Measurements from ENCODE around the gene GLOD5.

Gene GLOD5

DNA sequence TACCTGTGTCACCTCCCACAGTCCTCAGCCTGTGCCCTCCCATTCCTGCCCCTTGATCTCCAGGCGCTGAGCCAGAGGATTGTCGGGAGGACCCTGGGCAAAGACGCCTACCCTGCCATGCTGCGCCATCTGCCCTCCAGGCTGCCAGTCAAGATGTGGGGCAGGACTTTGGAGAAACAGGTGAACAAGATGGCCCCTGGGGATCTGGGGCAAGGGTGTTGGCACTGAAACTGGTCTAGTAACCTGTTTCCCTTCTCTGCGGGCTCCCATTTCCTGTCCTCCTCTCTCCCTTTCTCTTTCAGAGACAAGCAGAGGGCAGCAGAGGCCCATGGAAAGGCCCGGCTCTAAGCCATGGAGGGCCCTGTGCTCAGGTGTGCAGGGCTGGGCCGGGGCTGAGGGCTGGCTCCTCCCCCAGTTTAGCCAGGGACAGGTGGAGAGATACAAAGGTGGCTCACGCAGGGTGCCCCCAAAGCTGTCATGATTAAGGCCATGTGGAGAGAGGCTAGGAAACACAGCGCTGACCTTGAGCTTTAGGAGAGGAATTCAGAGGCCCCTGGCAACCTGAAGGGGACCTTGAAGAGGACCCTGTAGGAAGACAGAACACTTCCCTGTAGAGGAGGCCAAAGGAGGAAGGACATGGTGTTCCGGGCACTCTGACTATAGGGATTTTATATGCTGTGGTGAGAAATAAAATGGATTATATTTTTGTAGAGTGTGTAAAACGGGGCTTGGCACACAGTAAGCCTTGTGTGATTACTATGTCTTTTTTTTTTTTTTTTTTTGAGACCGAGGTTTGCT, at the start of gene GLOD5:
Gene GLOD5, plus strand, starts transcription at position 74 of the 798 bp plus-strand sequence. Its CDS starts 44 bp downstream, at position 118.
- DNase-seq (ENCODE audit: low spot score) = no peak

DNA sequence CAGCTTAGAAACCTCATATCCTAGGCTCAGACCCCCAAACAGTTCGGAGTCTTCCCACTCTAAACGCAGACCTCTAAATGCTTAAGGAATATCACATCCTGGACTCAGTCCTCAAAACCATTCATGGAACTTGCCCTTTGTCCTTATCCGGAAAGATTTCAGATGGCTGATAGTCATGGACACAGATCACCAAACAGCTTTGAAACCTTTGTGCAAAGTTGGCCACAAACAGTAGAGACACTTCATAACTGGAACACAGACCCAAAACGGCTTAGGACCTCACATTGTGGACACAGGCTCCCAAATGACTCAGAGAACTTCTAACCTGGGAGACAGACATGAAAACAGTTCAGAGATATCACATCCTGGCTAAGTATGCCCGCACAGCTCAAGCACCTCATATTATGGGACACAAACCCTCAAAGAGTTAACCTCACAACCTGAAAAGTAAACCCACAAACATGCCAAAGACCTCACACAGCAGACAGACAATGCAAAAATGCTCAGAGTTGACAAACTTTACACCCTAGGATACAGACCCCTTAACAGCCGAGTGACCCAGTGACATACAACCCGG, 49.5 kb upstream of the GLOD5 start:
- DNase-seq (ENCODE audit: low spot score) = no peak

DNA sequence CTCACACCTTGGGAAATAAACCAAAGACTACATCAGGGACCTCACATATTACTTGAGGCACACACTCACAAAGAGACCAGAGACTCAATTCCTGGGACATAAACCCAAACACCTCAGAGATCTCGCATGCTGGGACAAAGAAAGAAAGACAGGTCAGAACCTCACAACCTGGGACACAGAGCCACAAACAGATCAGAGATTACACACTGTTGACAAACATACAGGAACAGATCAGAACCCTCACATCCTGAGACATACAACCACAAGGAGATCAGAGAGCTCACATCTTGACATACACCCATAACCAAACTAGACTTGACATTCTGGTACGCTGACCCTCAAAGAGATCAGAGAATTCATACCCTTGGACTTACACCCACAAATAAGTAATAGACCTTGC, 47.7 kb upstream of the GLOD5 start:
- no peak for DNase-seq (ENCODE audit: low spot score)

DNA sequence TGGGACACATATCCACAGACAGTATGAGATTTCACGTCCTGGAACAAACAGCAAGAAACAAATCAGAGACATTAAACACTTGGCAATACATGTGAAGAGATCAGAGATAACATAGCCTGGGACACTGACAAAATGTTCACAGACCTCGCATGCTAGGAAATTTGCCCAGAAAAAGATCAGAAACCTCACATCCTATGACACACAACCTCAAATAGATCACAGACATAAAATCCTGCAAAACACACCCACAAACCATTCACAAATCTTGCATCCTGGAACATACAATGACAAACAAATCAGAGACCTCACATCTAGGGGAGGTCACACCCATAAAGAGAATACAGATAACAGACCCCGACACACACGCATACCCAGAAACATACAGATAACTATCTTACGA, 47.0 kb upstream of the GLOD5 start:
- DNase-seq (ENCODE audit: low spot score) = peak; percentile 57

DNA sequence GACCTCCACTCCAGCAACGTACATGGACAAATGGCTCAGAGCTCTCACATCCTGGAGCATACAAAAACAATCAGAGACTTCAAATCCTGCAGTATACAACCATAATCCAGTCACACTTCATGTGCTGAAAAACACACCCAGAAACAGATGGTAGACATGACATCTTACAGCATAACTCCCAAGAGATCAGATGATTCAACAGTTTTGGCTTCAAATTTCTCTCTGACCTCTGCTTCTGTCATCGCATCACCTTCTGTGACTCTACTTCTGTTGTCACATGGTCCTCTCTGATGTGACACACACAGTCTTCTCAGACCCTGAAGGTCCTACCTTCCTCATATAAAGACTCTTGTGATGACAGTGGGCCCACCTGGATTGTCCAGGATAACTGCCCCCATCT, 46.5 kb upstream of the GLOD5 start:
- DNase-seq (ENCODE audit: low spot score) = peak; percentile 32

DNA sequence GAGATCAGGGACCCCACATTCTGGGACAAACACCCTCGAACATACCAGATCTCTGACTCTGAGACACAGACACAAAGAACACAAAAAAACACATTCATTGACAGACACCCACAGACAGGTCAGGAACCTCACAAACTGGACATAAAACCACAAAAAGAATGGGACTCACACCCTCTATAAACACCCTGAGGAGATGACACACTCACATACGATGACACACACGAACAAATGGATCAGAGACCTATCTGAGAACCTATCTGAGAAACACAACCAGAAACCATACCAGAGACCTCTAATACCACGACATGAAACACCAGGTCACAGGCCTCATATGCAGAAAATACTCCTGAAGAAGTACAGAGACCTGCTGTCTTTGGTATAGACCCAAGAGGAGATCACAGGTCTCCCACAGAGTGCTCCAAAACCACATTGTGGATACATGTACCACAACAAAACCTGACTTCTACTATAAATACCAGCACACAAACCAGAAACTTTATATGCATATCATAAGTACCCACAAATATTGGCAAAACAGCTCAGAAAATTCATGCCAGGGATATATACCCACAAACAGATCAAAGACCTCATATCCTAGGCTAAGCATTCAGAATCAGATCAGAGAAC, 45.6 kb upstream of the GLOD5 start:
- DNase-seq (ENCODE audit: low spot score) = peak; percentile 26

DNA sequence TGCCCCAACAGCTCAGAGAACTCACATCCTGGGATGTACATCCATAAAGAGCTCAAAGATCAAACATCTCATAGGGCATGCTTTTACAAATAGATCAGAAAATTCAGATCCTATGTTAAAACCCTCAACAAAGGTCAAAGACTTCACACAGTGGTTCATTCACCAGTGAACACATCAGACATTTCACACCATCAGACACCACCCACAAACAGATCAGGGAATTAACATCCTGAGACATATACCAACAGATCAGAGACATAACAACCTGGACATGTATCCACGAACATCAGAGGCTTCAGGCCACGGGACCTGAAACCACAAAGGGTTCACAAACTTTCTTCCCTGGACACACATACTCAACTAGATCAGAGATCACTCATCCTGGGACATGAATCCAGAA, 41.6 kb upstream of the GLOD5 start:
- DNase-seq (ENCODE audit: low spot score) = no peak

DNA sequence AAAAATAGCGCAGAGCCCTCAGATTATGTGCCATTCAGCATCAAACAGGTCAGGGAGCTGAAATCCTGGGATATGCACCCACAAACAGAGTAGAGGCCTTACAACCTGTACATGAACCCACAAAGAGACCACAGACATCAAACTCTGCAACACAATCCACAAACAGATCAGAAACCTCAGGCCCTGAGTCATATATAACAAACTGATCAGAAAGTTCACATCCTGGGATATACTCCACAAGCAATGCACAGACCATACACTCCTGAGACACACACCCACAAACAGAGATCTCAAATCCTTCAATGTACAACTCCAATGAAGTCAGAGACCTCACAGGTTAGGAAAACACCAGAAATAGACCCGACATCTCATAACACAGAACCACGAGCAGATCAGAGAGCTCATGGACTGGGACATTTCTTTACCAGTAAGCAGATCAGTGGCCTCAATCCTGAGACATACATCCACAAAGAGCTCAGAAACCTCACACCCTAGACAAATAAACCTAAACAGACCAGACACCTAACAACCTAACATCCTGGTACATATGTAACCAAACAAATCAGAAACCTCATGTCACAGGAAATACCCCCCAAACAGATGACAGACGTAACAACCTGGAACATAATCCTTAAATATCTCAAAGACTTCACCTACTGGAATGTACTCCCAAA, 40.8 kb upstream of the GLOD5 start:
- DNase-seq (ENCODE audit: low spot score) = peak; percentile 23

DNA sequence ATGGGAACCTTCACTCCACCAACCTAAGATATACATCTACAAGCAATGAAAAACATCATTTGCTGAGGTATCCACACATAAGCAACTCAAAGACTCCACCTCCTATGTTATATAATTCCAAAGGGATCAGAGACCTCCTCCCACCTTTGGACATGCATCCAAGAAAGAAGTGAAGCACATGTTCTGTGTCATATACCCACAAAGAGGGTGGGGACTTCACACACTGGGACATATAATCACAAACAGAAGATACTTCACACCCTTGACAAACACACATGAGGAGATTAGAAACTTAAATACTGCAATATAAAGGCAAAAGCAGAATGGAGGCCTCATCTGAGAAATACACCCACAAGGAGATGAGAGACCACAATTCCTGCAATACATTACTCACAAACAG, 39.6 kb upstream of the GLOD5 start:
- no peak for DNase-seq (ENCODE audit: low spot score)

DNA sequence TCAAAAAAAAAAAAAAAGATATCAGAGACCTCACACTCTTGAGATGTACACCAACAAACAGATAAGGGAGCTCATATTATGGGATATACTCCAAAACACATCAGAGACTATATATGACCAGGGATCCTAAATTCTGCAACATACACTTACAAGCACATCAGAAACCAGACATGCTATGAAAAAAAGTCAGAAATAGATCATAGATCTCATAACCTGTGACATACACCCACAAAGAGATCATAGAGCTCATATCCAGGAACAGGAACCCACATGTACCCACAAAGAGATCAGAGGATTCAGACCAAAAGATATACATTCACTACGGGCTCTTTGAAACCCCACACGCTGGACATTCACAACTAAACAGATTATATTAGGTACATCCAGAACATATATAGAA, 35.0 kb upstream of the GLOD5 start:
- no peak for DNase-seq (ENCODE audit: low spot score)

DNA sequence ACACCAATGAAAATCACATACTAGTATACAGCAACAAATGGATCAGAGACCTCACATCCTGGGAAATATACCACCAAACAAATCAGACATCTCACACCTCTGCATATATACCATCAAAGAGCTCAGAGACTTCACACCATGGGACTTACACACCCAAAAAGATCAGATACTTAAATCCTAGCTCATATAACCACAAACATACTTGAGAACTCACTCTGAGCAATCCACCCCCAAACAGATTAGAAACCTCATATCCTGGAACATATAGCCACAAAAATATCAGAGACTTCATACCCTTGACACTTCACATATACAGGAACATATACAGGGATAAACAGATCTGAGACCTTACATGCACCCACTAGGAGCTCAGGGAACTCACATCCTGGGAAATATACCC, 32.9 kb upstream of the GLOD5 start:
- no peak for DNase-seq (ENCODE audit: low spot score)

DNA sequence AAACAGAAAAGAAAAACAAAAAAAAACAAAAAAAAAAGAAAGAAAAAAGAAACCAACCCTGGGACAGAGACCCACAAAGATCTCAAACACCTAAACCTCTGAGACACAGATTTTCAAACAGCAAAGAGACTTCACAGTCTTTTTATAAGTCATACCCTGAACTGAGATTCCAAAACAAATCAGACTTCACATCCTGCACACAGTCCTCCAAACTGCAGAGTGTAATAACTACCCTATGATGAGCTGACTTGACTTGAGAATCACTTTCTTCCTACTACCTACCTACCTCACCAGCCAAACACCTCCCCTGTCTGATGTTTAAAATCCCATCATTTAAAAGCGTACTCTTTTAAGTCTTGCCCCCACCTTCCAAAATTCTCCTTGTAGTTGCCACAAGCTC, 25.2 kb upstream of the GLOD5 start:
- no peak for DNase-seq (ENCODE audit: low spot score)

DNA sequence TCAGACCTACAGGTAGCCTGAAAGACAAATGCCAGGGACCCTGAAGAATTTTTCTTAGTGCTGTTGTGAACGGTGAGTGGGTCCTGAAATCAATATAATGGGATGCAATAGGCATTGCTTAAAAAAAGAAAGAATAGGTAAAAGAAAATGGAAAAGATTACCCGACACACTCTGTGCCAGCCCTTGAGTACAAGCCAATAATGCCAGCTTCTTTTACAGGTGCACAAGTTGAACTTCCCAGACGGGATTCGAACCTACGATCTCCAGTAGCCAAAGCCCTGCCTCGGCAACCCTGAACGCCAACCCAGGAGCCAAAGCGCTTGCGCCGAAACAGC, 24.7 kb upstream of the GLOD5 start:
- DNase-seq (ENCODE audit: low spot score) = no peak

DNA sequence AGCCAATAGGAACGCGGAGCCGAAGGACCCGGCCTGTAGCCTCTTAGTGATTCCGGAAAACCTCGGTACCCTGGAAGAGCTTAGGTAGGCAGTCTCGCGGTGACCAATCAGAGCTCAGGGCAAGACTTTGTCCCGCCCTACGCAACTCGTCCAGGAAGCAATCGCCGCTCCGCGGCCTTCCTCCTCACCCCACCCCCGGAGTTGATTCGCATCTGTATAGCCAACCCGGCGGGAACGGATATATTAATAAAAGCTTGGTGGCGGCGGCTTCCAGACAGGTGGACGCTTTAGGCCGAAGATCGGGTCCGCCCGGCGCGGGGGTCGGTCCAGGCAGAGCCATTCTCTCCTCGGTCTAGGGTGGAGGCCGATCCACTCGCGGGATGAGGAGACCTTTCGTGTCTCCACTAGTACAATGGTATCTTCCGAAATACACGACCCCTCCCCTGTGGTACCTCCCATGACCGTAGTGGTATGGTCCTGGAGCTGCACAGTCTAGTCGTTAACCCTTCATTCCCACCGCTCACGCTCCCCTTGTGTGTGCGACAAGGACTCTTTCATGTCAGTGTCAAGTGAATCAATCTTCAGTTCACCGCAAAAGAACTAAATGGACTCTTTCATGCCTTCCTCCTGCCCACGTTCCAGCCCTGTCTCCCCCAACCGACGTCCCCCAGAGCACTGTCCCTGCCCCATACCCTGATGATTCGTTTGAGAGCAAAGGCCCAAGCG, 24.2 kb upstream of the GLOD5 start:
- DNase-seq (ENCODE audit: low spot score) = peak; percentile 93

DNA sequence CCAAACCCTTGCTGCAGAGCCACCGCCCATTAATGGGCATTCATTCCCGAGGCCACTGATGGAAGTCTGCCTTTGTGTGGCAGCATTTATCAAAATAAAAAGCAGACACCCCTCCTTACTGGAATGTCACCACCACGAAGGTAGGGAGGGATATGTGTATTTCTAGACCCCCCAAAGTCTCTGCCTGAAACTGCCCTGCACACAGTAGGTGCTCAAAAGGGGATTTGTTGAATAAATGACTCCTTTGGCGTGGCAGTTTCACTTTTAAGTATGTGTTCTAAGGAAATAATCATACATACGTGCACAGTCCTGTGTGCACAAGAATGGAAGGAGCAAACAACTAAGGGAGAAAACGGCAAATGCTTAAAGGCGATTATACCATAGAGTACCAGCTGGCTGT, 23.6 kb upstream of the GLOD5 start:
- DNase-seq (ENCODE audit: low spot score) = no peak

DNA sequence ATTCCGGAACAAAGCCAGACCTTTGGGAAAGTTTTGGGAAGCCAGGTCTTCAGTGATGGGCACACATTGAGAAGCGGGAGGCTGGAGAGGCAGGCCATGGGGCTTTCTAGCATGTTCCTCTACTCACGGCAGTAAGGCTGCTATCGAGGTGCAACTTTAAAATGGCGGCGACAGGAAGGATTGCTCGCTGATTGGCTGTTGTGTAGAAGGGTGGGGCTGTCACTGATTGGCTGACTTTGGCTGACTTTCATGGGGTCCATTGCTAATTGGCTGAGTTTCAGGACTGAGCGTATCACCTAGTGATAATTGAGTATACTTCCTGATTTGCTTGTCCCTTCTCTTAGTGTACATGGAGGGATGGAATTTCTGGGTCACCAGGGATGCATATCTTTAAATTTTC, 19.7 kb upstream of the GLOD5 start:
- DNase-seq (ENCODE audit: low spot score) = no peak

DNA sequence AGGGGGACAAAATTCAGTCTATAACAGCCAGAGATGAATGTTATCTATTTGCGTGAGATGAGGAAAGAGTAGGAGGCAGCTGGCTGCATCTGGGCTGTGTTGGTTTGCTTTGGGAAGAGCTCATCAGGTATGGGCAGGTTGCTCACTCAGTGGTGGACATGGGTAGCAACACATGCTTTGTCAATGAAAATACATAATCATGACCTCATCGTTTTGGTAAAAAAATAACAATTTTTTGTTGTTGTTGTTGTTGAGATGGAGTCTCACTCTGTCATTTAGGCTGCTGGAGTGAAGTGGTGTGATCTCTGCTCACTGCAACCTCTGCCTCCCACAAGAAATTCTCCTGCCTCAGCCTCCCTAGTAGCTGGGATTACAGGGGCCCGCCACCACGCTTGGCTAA, 16.3 kb upstream of the GLOD5 start:
- DNase-seq (ENCODE audit: low spot score) = no peak

DNA sequence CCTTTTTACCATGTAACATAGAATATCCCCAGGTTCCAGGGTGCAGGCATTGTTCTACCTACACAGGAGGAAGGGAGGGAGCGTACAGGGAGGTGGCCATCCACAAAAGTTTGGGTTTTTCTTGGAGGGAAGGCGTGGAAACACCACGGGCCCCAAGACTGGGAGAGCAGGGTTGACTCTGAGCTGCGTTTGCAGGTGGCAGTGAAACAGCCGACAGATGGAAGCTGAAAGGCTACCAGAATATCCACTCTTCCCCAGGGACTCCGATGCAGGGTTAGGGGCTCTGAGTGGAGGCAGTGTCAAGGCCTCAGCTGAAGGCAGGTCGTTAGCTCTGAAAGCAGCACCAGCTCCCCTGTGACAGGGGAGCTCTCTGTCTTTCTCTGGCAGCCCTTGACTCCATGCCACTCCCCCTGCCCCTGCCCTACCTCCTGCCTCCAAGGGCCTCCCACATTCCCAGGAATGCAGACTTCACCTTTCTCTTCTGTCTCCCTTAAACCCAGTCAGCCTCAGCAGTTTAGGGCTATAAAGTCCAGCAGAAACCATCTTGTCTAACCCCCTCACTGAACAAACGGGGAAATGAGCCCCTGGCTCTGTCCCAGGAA, 14.0 kb upstream of the GLOD5 start:
- no peak for DNase-seq (ENCODE audit: low spot score)

DNA sequence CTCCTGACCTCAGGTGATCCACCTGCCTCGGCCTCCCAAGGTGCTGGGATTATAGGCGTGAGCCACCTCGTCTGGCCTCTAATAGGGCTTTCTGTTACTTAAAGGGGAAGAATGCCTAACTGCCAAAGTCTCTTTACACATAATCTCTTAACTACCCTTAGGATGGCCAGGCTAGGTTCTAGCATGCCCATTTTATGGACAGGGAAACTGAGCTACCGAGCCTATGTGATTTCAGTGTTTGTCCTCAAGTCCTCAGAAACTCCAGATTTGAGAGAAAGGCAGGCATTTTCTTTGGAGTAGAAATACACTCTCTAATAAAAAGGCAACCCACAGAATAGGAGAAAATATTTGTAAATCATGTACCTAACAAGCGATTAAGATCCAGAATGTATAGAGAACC, 12.4 kb upstream of the GLOD5 start:
- no peak for DNase-seq (ENCODE audit: low spot score)

DNA sequence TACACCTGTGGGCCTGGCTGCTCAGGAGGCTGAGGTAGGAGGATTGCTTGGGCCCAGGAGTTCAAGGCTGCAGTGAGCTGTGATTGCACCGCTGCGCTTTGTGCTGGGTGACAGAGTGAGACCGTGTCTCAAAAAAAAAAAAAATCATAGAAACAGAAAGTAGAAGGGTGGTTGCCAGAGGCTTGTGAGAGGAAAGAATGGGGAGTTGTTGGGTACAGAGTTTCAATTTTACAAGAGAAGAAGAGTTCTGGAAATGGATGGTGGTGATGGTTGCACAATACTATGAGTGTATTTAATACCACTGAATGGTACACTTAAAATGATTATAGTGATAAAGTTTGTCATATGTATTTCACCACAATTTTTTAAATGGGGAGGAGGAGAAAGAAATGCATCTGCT, 10.2 kb upstream of the GLOD5 start:
- no peak for DNase-seq (ENCODE audit: low spot score)

DNA sequence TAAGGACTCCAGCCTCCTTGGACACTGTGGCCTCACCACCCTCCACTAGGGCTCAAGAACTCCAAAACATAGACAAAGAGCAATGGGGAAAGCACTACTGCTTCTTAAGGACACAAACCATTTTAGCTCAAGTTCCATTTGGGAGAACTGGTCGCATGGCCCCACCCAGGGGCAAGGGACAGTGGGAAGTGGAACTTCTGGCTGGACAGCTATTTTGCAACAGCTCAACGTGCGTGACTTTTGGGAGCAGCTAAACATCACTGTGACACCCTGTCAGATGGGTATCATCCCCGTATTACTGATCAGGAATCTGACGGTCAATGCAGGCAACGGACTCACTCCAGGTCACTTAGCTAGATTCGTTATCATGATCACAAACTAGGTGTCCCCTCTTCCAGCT, 9.0 kb upstream of the GLOD5 start:
- DNase-seq (ENCODE audit: low spot score) = no peak

DNA sequence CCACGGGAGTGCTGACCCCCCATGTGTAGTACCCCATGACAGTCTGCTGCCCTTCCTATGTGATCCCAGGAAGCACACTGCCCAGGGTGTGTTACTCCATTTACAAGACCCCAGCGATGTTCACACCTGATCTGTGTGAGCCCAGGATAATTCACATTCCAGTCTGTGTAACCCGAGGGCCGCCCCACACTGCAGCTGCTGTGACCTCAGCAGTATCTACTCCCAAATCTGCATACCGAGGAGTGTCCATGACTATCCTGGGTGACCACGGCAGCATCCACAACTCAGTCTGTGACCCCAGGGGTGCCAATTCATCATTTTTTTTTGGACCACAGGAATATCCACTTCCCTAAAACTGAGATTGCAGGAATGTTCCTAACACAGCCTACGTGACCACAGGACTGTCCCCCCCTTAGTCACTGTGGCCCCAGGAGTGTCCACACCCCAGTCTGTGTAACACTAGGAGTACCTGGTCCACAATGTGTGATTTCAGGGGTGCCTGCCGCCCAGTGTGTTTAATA, 7.8 kb upstream of the GLOD5 start:
- no peak for DNase-seq (ENCODE audit: low spot score)

Measured in CD4-positive, alpha-beta T cell treated with Interleukin-15 for 4 hours (primary cell).